IMR-90 (cell line): Measurements from ENCODE around the gene ADH1A. TPM values are rescaled to one million over a fixed set of nuclear protein-coding genes. Genes with fewer than 3 reads are reported as not detected.

Experiments
- ATAC-seq: fragments of 200-7000 bp; cut with Tn5 transposase; 2 replicates; pipeline ENCODE4 v1.9.1; 2020; ENCODE audit warnings: low read depth, mild to moderate bottlenecking, moderate library complexity
- BruUV-seq: library from RNA; stranded (reverse); fragments of 400-500 nt; replicated peaks from 2 replicates; lab custom pipeline; 2021; lab: Mats Ljungman, UMichigan
- CTCF ChIA-PET: fragments of 300-600 bp; formaldehyde crosslinking; extraction: SDS; loops from one replicate; lab custom pipeline; 2021; ENCODE audit warnings: antibody characterized with exemption; lab: Yijun Ruan, JAX
- POLR2A ChIA-PET: fragments of 300-600 bp; sonication (Branson Sonifier 250); formaldehyde crosslinking; loops from one replicate; lab custom pipeline; 2022; ENCODE audit warnings: antibody characterized with exemption; ENCODE audit not compliant: unreplicated experiment; lab: Charles Lee
- DNase-seq: peaks from one replicate; pipeline ENCODE4 v3.0.0; 2013
- H2AFZ ChIP-seq: replicated peaks from 2 replicates; pipeline ENCODE3; 2013; ENCODE audit warnings: low read length, mild to moderate bottlenecking; ENCODE audit not compliant: poor library complexity
- H2AK5ac ChIP-seq: 2 replicates; pipeline ENCODE4 v1.6.1; 2013; ENCODE audit warnings: low read depth, low read length, inconsistent platforms
- H2AK9ac ChIP-seq: replicated peaks from 2 replicates; pipeline ENCODE3; 2013; ENCODE audit warnings: mild to moderate bottlenecking, low read depth, low read length, moderate library complexity; ENCODE audit not compliant: poor library complexity
- H2BK120ac ChIP-seq: 2 replicates; pipeline ENCODE4 v1.6.1; 2013; ENCODE audit warnings: low read depth, low read length, inconsistent platforms
- H2BK15ac ChIP-seq: 3 replicates; pipeline ENCODE4 v1.6.1; 2013; ENCODE audit warnings: low read depth, low read length, inconsistent platforms
- H2BK20ac ChIP-seq: 2 replicates; pipeline ENCODE4 v1.6.1; 2013; ENCODE audit warnings: low read depth, mild to moderate bottlenecking, inconsistent platforms, low read length, moderate library complexity
- H2BK5ac ChIP-seq: 2 replicates; pipeline ENCODE4 v1.6.1; 2013; ENCODE audit warnings: mild to moderate bottlenecking, low read depth, low read length, inconsistent platforms; ENCODE audit not compliant: poor library complexity, severe bottlenecking
- H3K14ac ChIP-seq: replicated peaks from 2 replicates; pipeline ENCODE4 v1.6.1; 2013; ENCODE audit warnings: low read depth, low read length, inconsistent platforms
- H3K18ac ChIP-seq: 2 replicates; pipeline ENCODE4 v1.6.1; 2013; ENCODE audit warnings: low read depth, low read length, control low read depth
- H3K23ac ChIP-seq: 2 replicates; pipeline ENCODE4 v1.6.1; 2013; ENCODE audit warnings: low read depth, low read length, inconsistent platforms
- H3K27ac ChIP-seq: 2 replicates; pipeline ENCODE4 v1.5.1; 2013; ENCODE audit warnings: mild to moderate bottlenecking, control low read depth, low read length; ENCODE audit not compliant: insufficient read depth
- H3K27me3 ChIP-seq: 2 replicates; pipeline ENCODE4 v1.6.1; 2013; ENCODE audit warnings: low read length; ENCODE audit not compliant: control insufficient read depth, insufficient read depth
- H3K36me3 ChIP-seq: 2 replicates; pipeline ENCODE4 v1.6.1; 2013; ENCODE audit warnings: low read length, mixed read lengths; ENCODE audit not compliant: control insufficient read depth, insufficient read depth
- H3K4ac ChIP-seq: 2 replicates; pipeline ENCODE4 v1.6.1; 2013; ENCODE audit warnings: low read depth, low read length, inconsistent platforms
- H3K4me1 ChIP-seq: 2 replicates; pipeline ENCODE4 v1.6.1; 2013; ENCODE audit warnings: low read length, mixed read lengths; ENCODE audit not compliant: control insufficient read depth, insufficient read depth
- H3K4me2 ChIP-seq: 2 replicates; pipeline ENCODE4 v1.6.1; 2013; ENCODE audit warnings: low read depth, mild to moderate bottlenecking, control low read depth, low read length, moderate library complexity
- H3K4me3 ChIP-seq: 2 replicates; pipeline ENCODE4 v1.5.1; 2013; ENCODE audit warnings: low read depth, mild to moderate bottlenecking, control low read depth, low read length, moderate library complexity; ENCODE audit not compliant: insufficient read depth
- H3K56ac ChIP-seq: 2 replicates; pipeline ENCODE4 v1.6.1; 2013; ENCODE audit warnings: low read length, inconsistent platforms; ENCODE audit not compliant: insufficient read depth; ENCODE audit errors: extremely low read depth
- H3K79me1 ChIP-seq, 2 experiments: 2 replicates each; pipeline ENCODE4 v1.6.1; 2013; ENCODE audit warnings: low read length in 2 of 2, inconsistent platforms in 1 of 2, low read depth in 1 of 2
- H3K9ac ChIP-seq: 2 replicates; pipeline ENCODE4 v1.6.1; 2013; ENCODE audit warnings: low read depth, low read length, control low read depth
- H3K9me1 ChIP-seq: 2 replicates; pipeline ENCODE4 v1.6.1; 2013; ENCODE audit warnings: low read length, inconsistent platforms; ENCODE audit not compliant: insufficient read depth
- H3K9me3 ChIP-seq: 2 replicates; pipeline ENCODE4 v1.6.1; 2013; ENCODE audit warnings: low read length; ENCODE audit not compliant: control insufficient read depth, insufficient read depth
- H4K20me1 ChIP-seq: 2 replicates; pipeline ENCODE4 v1.6.1; 2013; ENCODE audit warnings: low read length, inconsistent platforms; ENCODE audit not compliant: insufficient read depth
- H4K5ac ChIP-seq: 2 replicates; pipeline ENCODE4 v1.6.1; 2013; ENCODE audit warnings: mild to moderate bottlenecking, low read depth, low read length, control low read depth
- H4K8ac ChIP-seq, 2 experiments: 2 replicates each; pipeline ENCODE4 v1.6.1; 2013; ENCODE audit warnings: low read depth in 2 of 2, low read length in 2 of 2, control low read depth in 1 of 2, inconsistent platforms in 1 of 2
- H4K91ac ChIP-seq: 2 replicates; pipeline ENCODE4 v1.6.1; 2013; ENCODE audit warnings: low read depth, low read length, inconsistent platforms; ENCODE audit not compliant: insufficient read depth
- ELK1 ChIP-seq: fragments of 150-350 bp; IDR thresholded peaks from 2 replicates; pipeline ENCODE4 v1.6.1; 2016; ENCODE audit warnings: low read depth, mild to moderate bottlenecking, low read length, moderate library complexity, borderline replicate concordance
- WGBS, 2 experiments: methylation state at CpG; one replicate each; pipeline versions ENCODE4 v1.1.5 to v1.1.7; 2013; ENCODE audit warnings: missing lambda C conversion rate in 2 of 2; ENCODE audit not compliant: insufficient read length in 1 of 2; ENCODE audit errors: extremely low coverage in 2 of 2; 5-methylcytosine and 5-hydroxymethylcytosine counted together
- dilution Hi-C: fragments of 300-500 bp; cut with HindIII; formaldehyde crosslinking; loops from one replicate; pipeline ENCODE4 v1.14.3; 2018; ENCODE audit warnings: low sequenced_read_pairs; ENCODE audit not compliant: unreplicated experiment
- in situ Hi-C: fragments of 300-500 bp; cut with MboI; formaldehyde crosslinking; loops from 3 replicates; pipeline ENCODE4 v1.14.3; 2019; ENCODE audit warnings: low sequenced_read_pairs, inconsistent platforms, mixed read lengths
- intact Hi-C: fragments of 100-400 bp; cut with micrococcal nuclease; formaldehyde crosslinking; loops from 2 replicates; pipeline ENCODE4 v1.10.0; 2022
- polyA plus RNA-seq, 3 experiments: library from polyadenylated mRNA; depleted of rRNA; stranded (reverse); fragments of >200 nt; gene quantifications; 2 replicates each; pipeline ENCODE4 v1.2.3, GENCODE V29; 2012; ENCODE audit warnings: low replicate concordance in 1 of 3
- total RNA-seq: library from RNA; depleted of rRNA; stranded (reverse); fragments of >200 nt; gene quantifications from 2 replicates; pipeline ENCODE4 v1.2.3, GENCODE V29; 2012

The ADH1A gene
- total and polyA plus RNA-seq, 2 of the 4 experiments (the other 2 are of a cell fraction) = not detected

- Histone ChIP-seq H2BK20ac (no peak overlapping the region), H2AK9ac (no peak overlapping the region), H3K27me3 (no peaks in the 10 kb centered on the region), H2BK5ac (no peak overlapping the region), H3K9me1 (no peaks in the 10 kb centered on the region), H3K4me2 (no peak overlapping the region), H3K4ac (no peak overlapping the region), H3K56ac (no peak overlapping the region), H3K36me3 (peaks cover 23% of the 10 kb centered on the region; the same call in 1 of the 2 replicates), H3K4me3 (no peak overlapping the region), H2AK5ac (no peak overlapping the region), H3K23ac (no peak overlapping the region), H3K18ac (no peak overlapping the region), H4K20me1 (no peaks in the 10 kb centered on the region), H4K91ac (no peak overlapping the region), H4K5ac (no peak overlapping the region), H4K8ac (no peak overlapping the region), H3K9ac (no peak overlapping the region), H3K79me1 (no peaks in the 10 kb centered on the region), H3K4me1 (no peaks in the 10 kb centered on the region), H2AFZ (no peak overlapping the region), H3K14ac (no peak overlapping the region), H2BK120ac (no peak overlapping the region), H3K27ac (no peak overlapping the region), H3K9me3 (no peaks in the 10 kb centered on the region), H2BK15ac (no peak overlapping the region)
- ATAC-seq = no peak
- intact Hi-C loops (no loop called here), dilution Hi-C loops (no loop called here), in situ Hi-C loops (no loop called here)
- ChIA-PET POLR2A (no interaction called here), CTCF (no interaction called here)
- DNase-seq = no peak
- no CpG with 5 or more reads among the region's 1 CpG for WGBS, 2 experiments
- no TSS peak for BruUV-seq
- no peak for TF ChIP-seq ELK1
These were observed 23.4 kb upstream of the ADH1A start for GRCh38 chr4:99314211-99314610.
